ENCODE results near the gene PARP1. TPM values are rescaled to one million over a fixed set of nuclear protein-coding genes. Genes with fewer than 3 reads are reported as not detected.
"Not testable (repeated sequence)": the region's sequence is repeated elsewhere in the genome, so short reads cannot be mapped to it uniquely, and the experiment has no call there.

PARP1 gene
- total RNA-seq, 1 donor from 2014 or later = 67.9 TPM

DNA sequence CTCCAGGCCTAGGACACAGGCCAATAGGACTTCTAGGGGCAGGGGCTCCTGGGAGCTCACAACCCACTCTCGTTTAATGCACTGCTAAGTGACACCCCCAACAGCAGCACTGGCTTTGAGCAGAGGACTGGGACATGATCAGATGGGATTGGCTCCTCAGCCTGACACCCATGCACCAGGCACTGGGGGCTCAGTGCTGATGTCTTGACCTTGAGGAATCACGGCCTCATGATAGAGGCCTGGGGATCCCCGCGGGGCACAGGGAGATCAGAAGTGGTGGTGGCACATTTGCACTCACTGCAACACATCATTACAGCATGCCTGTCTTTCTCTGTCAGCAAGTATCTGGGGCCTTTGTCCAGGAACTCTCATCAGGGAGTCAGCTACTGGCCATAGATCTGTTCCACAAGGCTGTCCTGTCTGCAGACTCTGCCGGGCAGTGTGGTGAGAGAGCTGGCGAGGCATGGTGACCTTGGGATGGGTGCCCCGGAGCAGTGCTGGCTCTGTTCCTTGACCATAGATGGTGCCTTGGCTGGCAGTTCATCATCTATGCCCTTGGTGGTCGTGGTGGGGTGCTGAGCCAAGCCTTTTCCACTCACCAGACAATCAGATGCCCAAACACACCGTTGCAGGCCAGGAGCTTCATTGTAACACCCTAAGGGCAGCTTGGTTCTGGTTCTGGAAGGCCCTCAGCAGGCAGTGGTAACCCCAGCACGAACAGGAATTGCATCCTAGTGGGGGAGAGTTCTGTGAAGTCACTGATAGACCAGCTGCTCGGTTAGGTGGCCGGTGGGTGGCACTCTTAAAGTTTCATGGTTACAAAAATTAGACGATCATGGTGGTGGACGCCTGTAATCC, 22.2 kb upstream of the PARP1 start:
- DNase-seq (ENCODE audit: low read depth in 2 of 2) = no peak

DNA sequence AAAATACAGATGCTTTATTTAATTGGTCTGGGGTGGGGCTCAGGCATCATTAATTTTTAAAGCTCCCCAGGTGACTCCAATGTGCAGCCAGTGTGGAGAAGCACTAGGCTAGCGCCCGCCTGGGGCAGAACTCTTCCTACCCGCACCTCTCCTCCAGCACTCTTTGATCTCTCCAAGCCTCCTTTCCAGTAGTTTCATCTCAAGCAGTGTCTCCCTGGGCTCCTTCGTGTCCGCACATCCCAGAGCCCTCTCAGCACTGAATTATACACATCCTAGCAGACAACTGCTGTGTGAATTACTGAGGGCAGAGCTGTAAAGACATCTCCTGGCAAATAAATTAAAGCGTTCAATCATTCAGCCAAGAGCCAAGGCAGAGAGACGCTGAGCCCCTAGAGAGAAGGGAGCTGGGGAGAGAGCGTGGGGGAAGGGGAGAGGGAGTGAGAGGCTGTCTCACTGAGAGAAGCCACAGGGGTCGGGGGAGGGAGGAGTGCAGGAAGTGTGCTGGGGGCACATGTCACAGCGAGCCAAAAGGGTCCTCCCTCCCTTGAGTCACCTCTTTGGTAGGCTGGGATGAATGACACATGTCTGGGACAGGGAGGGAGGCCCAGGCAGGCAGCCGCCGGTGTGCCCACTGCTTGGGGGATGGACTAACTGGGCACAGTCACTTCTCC, 21.0 kb upstream of the PARP1 start:
- DNase-seq (ENCODE audit: low read depth in 2 of 2) = no peak

DNA sequence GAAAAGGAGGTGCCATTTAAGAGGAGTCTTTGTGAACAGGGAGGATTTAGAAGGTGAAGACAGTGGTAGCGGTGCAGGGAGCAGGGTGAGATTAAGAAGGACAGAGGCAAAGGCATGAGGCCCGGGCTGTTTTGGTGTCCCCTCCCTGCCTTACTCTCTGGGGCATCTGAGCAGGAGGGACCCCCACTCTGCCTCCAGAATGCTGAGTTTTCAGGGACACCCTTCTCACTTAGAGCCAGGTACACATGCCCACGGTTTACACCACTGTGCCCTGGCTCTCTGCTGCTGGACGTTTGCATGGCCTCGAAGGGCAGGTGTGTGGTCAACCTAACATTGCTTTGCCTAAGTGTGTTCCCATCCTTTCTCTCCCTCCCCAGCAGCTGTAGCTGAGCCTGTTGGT, 20.5 kb upstream of the PARP1 start:
- no peak for DNase-seq (ENCODE audit: low read depth in 2 of 2)

DNA sequence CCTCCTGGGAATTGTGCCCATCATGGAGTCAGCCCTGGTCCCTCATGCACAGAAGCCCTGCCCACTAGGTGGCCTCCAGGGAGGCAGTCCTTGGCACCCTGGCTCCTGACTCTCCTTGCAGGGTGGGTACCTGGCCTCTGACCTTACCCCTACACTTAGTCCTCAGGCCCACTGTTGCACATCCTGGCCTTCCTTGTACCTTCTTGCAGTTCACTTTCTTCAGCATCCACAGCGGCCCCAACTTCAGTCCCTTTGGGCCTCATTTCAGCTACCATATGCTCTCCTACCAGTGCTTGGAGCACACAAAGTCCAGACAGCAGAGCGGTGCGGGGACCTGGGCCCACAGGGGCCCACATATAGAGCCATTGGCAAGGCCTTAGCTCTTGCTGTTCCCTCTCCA, 19.2 kb upstream of the PARP1 start:
- no peak for DNase-seq (ENCODE audit: low read depth in 2 of 2)

DNA sequence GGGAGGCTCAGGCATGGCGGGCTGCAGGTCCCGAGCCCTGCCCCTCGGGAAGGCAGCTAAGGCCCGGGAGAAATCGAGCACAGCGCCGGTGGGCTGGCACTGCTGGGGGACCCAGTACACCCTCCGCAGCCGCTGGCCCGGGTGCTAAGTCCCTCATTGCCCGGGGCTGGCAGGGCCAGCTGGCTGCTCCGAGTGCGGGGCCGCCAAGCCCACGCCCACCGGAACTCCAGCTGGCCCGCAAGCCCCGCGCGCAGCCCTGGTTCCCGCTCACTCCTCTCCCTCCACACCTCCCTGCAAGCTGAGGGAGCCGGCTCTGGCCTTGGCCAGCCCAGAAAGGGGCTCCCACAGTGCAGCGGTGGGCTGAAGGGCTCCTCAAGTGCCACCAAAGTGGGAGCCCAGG, 18.5 kb upstream of the PARP1 start:
- not testable (repeated sequence) for DNase-seq (ENCODE audit: low read depth in 2 of 2)

DNA sequence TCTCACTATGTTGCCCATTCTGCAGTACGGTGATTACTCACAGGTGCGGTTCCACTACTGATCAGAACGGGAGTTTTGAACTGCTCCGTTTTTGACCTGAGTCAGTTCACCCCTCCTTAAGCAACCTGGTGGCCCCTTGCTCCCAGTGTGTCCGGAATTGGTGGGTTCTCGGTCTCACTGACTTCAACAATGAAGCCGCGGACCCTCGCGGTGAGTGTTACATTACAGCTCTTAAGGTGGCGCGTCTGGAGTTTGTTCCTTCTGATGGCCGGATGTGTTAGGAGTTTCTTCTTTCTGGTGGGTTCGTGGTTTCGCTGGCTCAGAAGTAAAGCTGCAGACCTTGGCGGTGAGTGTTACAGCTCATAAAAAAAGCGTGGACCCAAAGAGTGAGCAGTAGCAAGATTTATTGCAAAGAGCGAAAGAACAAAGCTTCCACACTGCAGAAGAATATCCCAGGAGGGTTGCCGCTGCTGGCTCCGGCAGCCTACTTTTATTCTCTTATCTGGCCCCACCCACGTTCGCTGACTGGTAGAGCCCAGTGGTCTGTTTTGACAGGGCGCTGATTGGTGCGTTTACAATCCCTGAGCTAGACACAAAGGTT, 17.6 kb upstream of the PARP1 start:
- no peak for DNase-seq (ENCODE audit: low read depth in 2 of 2)

DNA sequence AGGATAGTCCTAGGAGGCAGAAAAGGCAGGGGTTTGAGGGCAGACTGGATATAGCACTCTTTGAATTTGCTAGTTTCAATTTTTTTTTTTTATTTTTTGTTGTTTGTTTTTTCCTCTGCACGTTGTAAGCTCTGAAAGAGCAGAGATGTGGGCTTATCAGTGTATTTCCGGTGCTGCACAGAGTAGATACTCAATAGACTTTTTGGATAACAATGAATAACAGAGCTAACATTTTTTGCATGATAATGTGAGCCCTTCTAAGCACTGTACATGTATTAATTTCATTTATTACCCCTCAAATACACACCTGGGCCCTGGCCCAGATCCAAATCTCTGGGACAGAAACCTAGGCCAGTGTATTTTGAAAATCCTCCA, 17.1 kb upstream of the PARP1 start:
- DNase-seq (ENCODE audit: low read depth in 2 of 2) = no peak

DNA sequence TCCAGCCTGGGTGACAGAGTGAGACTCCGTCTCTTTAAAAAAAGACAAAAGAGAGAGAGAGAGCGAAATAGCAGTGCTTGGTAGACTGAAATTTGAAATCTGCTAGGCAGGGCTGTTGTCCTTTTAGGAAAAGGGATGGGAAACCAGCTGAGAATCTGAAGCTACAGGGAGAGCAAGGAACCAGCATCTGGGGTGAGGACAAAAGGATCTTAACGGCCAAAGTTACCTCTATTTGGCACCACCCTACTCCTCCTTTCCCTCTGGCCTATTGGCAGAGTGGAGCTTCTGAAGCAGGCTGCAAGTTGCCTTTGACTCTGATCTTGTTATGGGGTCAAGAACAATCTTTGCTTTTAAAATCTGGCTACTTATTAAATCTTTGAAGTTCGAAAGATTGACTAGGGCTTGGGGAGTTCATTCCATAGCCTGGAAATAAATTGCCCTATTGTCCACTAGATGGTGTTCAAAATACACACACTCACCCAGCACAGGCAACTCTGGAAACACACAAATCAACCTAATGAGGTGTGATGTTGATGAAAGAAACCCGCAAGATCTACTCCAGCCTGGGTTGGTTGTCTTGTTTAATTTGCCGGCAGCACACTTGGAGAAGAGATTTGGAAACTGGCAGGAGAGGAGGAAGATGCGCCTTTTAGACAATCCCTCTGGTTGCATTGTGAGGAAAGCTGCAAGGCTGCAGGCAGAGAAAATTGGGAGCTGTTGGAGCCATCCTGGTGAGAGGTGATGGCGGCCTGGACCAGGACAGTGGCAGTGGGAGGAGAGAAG, 16.5 kb upstream of the PARP1 start:
- peak; percentile 43 to 57 for DNase-seq (ENCODE audit: low read depth in 2 of 2)

DNA sequence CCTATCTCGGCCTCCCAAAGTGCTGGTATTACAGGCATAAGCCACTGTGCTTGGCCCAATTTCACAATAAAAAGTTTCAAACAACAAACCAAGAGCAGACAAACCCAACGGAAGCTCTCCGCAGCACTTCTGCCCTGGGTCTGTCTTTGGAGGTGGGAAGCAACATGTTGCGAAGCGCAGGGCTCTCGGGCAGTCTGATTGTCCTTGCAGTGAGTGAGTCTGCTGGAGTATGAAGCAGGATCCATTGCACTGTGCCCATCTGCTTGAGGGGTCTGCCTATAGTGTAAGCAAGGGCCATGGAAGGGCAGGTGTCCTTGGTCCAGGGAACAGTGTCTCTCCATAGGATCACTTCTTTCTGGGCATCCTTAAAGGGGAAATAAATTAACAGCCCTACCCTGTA, 14.6 kb upstream of the PARP1 start:
- DNase-seq (ENCODE audit: low read depth in 2 of 2) = no peak

DNA sequence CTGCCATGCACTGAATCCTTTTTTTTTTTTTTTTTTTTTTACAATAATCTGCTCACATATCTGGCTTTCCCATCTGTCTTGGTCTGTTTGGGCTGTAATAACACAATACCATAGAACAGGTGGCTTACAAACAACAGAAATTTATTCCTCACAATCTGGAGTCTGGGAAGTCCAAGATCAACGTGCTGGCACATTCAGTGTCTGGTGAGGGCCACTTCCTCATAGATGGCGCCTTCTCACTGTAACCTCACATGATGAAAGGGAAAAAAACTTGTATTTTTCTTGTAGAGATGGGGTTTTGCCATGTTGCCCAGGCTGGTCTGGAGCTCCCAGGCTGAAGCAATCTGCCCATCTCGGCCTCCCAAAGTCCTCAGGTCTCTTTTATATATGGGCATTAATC, 13.0 kb upstream of the PARP1 start:
- no peak for DNase-seq (ENCODE audit: low read depth in 2 of 2)

DNA sequence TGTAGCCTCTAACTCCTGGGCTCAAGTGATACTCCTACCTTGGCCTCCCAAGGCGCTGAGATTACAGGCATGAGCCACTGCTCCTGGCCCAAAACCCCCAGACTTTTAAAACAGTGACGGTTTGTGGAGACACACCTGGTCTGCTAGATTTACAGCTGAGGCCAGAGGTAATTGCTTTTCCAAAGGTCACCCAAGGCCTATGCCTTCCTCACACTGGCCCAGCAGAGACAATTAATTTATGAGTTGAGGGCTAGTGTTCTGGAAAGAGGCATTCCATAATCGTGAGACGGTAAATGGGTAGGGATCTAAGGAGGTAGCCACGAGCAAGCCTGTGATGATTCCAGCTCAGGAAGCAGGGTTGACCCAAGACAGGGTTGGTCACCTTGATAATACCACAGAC, 12.4 kb upstream of the PARP1 start:
- no peak for DNase-seq (ENCODE audit: low read depth in 2 of 2)

DNA sequence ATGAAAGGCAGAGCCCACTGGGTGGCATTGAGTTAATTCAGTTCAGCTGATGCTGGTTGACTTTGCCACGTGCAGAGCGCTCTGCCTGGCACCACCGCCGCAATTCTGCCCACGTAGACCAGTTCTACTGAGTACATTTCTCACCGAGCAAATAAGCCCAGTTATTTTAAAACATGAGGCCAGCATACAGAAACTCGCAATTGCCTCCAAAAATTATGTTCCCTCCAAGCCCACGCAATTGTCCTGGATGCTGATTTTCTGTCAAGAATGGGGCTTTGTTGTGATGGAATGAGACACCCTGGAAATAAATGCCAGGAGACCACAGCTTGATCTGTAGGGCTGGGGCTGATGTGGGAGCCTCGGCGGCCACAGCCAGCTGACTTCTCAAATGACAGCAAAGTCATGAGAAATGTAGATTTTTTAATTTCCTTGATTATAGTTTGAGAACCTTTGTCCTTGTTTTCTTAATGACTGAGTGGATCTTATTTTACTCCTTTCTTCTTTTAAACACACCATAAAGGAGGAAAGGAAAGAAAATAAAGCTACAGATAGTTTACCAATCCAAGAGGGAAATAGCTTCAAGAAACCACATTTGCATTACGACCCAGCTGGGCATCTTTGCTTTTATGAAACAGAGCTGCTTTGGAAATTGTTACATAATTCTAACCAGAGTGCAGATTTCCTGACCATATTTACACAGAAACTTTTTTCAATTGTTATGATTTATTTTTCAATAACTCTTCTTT, 11.6 kb upstream of the PARP1 start:
- no peak for DNase-seq (ENCODE audit: low read depth in 2 of 2)

DNA sequence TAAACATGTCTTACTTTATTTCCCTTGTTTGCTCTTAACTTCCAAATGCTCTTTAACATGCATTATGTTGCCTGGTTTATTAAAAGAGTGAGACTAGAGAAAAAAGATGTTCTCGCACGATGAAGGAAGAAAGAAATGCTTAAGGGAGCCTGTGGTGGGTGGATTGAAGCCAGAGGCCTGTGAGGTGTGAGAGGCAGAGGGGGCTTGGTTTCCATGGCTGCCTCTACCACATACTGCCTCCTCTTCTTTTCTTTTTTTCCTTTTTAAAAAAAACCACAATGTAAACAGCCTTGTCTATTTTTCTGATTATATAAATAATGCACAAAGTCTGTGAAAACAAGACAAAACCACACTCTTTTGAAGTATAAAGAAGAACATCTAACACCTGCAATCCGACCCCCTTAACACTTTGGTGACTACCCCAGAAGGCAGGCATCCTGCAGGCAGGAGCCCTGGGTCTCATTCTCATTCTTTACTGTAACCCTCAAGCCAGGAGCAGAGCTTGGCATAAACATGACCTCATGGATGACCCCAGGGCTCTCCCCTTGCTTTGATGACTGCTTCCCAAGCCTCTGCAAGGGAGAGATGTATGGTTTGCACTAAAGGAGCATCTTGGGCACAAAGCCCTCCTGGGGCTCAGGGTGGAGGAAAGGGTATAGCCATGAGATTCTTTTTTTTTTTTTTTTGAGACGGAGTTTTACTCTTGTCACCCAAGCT, 10.1 kb upstream of the PARP1 start:
- no peak for DNase-seq (ENCODE audit: low read depth in 2 of 2)

DNA sequence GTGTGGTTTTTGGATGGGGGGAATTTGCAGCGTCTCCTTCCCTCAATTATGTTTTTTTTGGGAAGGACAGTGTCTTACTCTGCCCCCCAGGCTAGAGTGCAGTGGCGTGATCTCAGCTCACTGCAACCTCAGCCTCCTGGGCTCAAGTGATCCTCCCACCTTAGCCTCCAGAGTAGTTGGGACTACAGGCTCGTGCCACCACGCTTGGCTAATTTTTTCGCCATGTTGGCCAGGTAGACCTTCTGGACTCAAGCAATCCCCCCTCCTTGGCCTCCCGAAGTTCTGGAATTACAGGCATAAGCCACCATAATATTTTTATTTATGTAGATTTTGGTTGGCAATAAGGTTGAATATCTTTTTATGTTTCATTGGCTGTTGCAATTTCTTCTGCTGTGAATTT, 9.5 kb upstream of the PARP1 start:
- DNase-seq (ENCODE audit: low read depth in 2 of 2) = no peak

DNA sequence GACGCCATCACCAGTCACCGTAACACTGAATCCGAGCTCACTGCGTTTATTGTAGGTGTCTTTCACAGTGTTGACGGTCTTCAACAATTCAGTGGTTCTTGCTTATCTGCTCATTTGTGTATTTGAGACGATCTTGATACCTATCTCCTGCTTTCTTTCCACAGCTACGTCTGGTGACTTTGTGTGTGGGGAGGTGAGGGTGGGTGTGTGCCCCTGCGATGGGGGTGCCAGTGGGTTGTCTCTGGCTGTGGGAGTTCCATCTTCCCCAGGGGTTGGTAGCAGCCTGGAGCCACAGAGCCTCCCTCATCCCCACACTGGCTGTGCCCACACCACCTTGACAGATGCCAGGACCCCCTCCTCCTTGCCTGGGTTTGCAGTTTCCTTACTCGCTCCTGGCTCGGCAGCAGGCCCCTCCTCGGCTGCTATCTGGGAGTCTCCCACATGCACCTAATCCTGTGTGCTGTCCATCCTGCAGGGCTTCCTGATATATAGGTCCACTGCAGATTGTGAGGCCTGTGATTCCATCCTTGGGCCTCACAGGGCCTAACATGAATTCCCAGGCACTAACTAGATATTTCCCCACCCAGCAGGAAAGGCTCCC, 6.3 kb upstream of the PARP1 start:
- no peak for DNase-seq (ENCODE audit: low read depth in 2 of 2)

DNA sequence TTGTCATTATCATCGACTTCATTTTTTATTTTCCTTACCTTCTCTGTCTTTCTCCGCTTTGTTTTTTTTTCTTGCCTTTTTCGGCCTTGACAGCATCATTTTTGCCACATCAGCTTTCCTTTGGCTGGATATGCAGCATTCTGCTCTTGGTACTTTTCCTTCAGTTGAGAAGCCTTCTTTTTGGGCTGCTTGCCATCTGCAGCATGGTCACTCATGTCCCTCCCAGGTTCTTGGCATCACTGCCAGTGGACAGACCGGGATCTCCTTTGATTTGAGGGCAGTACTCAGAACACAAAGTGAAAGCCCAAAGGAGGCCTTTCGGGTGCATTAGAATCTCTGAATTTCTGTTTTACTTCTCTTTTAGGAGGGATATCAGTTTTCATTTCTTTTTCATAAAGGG, 3.7 kb upstream of the PARP1 start:
- no peak for DNase-seq (ENCODE audit: low read depth in 2 of 2)

DNA sequence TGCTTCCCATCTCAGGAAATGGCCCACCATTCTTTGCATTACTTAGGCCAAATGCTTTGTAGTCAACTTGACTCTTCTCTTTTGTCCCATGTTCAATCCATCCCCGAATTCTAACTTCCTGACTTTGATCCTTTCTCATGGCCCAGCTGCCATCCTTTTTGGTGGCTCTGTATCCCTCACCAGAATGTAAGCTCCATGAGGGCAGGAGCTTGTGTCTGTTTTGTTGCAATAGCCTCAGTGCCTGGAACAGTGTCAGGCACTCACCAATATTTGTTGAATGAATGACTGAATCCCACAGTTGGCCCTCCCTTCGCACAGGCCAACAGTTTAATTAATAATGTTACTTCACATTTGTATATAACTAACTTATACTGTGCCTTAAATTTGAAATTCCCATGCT, 3.1 kb upstream of the PARP1 start:
- no peak for DNase-seq (ENCODE audit: low read depth in 2 of 2)

DNA sequence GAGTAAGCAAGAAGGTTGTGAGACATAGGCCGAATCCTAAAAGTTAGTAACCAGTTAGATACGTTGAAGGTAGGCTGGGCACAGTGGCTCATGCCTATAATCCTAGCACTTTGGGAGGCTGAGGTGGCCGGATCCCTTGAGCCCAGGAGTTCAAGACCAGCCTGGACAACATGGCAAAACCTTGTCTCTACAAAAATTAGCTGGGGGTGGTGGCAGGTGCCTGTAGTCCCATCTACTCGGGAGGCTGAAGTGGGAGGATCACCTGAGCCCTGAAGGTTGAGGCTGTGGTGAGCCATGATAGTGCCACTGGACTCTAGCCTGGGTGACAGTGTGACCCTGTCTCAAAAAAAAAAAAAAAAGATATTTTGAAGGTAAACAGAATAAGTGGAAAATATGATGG, 1.5 kb upstream of the PARP1 start:
- no peak for DNase-seq (ENCODE audit: low read depth in 2 of 2)

DNA sequence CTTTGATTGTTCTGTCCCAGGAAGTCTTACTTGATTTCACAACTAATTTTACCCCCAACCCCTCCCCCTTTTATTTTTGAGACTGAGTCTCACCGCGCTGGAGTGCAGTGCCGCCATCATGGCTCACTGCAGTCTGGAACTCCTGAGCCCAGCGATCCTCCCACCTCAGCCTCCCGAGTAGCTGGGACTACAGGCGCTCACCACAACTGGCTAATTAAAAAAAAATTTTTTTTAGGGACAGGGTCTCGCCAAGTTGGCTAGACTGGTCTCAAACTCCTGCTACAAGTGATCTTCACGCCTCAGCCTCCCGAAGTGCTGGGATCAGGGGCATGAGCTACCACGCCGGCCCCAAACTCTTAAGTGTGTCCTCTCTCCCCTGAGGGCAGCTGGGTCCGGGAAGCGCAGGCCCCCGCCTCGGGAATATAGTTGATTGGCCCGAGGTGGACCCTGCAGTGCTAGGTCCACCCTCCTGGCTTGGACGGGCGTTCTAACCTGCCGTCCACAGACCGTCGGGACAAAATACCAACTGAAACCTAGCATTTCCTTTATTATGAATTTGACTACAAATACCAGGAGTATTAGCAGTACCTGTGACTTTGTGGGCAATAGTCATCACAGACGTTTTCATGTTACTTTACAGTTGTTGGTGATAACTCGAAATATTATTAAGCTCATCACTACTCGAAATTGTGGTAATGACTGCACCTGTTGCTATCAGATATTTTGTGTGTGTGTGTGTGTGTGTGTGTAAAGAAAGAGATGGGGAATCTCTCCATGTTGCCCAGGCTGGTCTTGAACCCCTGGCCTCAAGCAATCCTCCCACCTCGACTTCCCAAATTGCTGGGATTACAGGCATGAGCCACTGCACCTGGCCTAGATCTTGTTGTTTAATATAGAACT, 642 bp upstream of the PARP1 start:
- no peak for DNase-seq (ENCODE audit: low read depth in 2 of 2)

Data from lung microvascular endothelial cell (primary cell).